Fibroblast of skin of right biceps (primary cell): Measurements from ENCODE around the gene PAIP2.
"Not testable (repeated sequence)": the region's sequence is repeated elsewhere in the genome, so short reads cannot be mapped to it uniquely, and the experiment has no call there.

Source experiments
- DNase-seq: peaks from one replicate; pipeline ENCODE4 v3.0.0-alpha.2; 2013

PAIP2 gene

DNA sequence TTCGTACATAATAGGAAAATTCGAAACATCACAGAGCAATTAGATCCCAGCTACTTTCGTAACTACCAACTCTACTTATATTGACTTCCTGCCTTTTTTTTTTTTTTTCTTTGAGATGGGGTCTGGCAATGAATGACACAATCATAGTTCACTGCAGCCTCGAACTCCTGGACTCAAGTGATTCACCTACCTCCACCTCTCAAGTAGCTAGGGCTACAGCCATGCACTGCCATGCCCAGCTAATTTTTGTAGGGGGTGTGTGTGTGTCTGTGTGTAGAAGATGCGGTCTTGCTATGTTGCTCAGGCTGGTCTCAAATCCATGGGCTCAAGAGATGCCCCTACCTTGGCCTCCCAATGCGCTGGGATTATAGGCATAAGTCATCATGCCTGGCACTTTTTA, 5.8 kb upstream of the PAIP2 start:
- DNase-seq: peak; percentile 14

DNA sequence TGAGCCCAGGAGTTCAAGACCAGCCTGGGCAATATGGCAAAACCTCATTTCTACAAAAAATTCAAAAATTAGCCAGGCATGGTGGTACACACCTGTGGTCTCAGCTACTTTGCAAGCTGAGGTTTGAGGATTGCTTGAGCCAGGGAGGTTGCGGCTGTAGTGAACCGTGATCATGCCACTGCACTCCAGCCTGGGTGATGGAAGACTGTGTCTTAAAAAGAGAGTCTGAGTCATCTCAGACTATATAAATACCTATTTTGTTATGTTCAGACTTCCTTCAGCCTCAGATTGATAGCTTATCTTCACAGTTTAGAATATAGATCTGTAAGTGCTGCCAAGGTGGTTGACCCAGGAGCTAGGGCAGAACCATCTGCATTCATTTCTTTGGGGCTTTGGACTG, 1.6 kb upstream of the PAIP2 start:
- DNase-seq: no peak

DNA sequence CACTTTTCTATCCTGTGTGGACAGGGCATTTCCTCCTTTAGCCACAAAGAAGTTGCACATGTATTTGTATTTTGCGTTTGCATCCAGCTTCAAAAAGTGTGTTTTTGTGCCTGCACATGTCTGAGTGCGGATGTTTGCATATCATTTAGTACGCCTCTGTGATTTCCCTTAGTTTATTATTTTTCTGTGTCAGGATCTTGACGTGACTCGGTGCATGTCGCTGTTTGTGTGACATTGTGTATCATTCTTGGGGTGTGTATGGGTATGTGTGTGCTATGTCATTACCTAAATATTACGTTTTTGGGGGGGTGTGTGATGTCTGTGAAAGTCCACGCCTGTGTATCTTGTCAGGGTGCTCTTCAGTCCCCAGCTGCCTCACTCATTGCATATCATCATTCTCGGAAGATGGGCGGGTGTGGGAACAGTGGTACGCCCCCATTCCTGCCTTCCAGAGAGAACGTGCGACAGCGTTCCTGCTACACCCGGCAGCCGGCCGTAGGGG, 416 bp upstream of the PAIP2 start:
- no peak for DNase-seq

DNA sequence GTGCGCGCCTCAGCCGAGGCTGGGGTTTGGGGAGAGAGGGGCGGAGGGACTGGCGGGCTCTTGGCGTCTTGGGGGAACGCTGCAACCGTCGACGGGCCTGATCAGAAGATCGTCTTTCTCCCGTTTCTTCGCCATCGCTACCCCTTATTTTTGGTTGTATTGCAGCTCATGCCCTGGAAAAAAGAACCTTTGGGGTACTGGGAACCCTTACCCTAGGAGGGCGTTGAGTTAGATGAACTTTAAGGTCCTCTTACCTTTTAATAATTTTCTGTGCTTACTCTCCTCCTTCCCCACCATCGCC, 719 bp downstream of the PAIP2 start:
- DNase-seq: no peak

DNA sequence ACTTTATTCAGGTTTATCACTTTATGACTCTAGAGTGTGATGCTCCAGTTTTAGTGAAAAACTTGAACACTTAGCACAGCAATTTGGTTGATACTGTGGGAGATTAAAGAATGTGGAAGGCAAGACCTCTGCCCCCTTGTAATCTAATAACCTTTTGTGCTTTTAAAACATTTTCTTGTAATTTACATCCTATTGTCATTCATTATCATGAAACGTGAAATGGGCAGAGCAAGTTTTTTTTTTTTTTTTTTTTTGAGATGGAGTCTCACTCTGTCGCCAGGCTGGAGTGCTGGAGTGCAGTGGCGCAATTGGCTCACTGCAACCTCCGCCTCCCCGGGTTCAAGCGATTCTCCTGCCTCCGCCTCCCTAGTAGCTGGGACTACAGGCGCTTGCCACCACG, 1.8 kb downstream of the PAIP2 start:
- no peak for DNase-seq

DNA sequence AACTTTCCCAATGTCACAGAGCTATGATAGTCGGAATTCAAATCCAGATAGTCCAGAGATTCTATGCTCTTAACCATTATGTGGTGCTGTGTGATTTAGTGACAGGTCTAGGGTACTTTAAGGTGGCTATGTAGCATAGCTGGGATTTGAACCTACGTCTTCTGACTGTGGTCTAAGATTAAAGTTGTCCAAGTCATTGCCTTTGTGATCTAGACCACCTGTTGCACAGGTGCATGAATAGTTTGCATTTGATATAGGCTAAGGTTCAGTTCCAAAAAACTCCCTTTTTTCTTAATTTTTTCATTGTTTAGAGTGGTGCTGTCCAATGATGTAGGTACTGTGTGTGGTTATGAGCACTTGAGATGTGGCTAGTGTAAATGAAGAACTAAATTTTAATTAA, 2.5 kb downstream of the PAIP2 start:
- DNase-seq: no peak

DNA sequence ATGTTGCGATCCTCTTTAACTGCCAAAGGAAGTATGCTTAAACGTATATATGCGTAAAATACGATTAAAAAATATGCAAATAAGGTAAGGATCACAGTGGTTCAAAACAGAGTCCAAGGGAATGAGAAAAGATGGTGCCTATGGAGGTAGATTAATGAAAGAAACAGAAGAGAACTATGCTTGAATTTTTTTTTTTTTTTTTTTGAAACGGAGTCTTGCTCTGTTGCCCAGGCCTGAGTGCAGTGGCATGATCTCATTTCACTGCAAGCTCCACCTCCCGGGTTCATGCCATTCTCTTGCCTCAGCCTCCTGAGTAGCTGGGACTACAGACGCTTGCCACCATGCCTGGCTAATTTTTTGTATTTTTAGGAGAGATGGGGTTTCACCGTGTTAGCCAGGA, 3.8 kb downstream of the PAIP2 start:
- not testable (repeated sequence) for DNase-seq

DNA sequence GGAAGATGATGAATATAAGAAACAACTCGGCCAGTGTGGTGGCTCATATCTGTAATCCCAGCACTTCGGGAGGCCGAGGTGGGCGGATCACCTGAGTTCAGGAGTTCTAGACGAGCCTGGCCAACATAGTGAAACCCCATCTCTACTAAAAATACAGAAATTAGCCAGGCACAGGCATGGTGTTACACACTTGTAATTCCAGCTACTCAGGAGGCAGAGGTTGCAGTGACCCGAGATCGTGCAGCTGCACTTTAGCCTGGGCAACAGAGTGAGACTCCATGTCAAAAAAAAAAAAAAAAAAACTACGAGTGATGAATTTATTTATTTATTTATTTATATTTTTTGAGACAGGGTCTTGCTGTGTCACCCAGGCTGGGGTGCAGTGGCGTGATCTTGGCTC, 6.2 kb downstream of the PAIP2 start:
- DNase-seq: not testable (repeated sequence)

DNA sequence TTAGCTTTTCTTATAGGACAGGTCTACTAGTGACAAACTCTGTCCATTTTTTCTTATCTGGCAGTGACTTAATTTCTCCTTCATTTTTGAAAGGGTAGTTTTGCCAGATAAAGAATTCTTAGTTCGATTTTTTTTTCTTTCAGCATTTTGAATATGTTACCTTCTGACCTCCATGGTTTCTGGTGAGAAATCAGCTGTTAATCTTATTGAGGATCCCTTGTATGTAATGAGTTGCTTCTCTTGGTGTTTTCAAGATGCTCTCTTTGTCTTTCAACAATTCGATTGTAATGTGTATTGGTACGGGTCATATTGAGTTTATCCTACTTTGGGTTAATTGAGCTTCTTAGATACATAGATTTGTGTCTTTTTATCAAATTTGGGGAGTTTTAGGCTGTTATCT, 12.5 kb downstream of the PAIP2 start:
- no peak for DNase-seq

DNA sequence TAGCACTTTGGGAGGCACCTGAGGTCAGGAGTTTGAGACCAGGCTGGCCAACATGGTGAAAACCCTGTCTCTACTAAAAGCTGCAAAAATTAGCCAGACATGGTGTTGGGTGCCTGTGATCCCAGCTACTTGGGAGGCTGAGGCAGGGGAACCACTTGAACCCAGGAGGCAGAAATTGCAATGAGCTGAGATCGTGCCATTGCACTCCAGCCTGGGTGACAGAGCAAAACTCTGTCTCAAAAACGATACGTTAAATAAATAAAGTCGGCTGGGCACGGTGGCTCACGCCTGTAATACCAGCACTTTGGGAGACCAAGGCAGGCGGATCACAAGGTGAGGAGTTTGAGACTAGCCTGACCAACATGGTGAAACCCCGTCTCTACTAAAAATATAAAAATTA, 14.2 kb downstream of the PAIP2 start:
- DNase-seq: not testable (repeated sequence)

DNA sequence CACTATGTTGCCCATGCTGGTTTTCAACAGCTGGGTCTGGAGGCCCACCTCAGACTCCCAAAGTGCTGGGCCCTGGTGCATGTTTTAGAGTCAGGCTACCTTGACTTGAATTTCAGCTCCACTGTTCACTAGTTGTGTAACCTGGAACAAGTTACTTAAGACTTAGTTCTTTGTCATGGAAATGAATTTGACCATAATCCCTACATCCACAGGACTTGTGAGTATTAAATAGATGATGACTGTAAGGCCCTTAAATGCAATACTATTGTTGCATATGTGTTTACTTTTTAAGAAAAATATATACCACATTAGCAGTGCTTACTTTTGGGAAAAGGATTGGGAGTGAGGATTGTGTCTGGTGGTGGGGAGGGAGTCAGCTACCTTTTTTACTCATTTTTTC, 16.4 kb downstream of the PAIP2 start:
- no peak for DNase-seq

DNA sequence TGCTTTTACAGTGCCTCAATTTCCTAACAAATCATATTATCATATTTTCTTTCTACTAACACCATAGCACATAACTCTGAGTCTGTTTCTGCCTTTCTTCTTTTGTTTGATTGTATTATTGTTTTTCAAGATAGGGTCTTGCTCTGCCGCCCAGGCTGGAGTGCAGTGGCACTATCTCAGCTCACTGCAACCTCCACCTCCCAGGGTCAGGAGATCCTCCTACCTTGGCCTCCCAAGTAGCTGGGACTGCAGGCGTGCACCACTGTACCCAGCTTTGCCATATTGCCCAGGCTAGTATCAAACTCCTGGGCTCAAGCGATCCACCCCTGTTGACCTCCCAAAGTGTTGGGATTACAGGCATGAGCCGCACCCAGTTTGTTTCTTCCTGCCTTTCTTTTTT, 18.7 kb downstream of the PAIP2 start:
- no peak for DNase-seq

DNA sequence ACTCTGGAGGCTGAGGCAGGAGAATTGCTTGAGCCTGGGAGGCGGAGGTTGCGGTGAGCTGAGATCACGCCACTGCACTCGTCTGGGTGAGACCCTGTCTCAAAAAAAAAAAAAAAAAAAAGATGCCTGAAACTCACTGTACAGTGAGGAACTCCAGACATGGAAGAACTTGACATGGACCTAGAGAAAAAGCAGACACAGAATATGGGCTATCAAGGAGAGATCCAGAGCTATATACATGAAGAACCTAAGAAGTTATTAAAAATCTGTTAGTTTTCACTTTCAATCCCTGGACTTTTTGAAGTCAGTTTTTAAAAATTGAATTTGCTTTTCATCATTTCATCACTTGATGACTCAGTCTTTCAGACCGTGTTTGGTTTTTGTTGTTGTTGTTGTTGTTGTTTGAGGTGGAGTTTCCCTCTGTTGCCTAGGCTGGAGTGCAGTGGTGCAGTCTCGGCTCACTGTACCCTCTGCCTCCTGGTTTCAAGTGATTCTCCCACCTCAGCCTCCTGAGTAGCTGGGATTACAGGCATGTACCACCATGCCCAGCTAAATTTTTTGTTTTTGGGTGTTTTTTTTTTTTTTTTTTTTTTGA, 20.3 kb downstream of the PAIP2 start:
- no peak for DNase-seq

DNA sequence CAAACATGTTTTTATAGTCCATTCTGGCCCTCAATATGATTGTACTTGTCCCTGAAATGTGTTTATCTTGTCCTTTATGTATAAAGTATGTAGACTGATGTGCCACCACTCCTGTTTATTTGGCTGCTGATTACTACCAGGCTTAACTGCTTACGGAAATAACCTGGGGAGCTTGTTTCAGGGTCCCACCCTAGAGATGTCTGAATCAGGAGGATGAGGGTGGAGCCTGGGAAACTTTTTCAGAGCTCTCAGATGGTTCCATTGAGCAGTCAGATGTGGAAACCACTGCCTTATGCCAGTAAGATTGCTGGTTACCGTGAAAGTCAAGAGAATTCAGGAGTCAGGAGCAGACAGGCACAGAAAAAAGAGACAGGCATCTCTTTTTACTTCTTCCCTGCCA, 22.3 kb downstream of the PAIP2 start:
- no peak for DNase-seq

DNA sequence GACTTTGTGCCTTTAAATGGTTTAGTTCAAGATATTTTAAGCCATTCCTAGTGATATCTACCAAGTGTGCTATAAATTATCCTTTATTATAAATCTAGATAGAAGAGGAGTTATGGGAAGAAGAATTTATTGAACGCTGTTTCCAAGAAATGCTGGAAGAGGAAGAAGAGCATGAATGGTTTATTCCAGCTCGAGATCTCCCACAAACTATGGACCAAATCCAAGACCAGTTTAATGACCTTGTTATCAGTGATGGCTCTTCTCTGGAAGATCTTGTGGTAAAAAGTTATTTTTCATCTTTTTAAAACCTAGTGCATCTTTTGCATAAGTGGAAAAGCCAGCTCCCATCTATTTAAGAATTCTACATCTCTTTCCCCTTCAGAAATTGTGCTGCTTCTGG, 22.8 kb downstream of the PAIP2 start:
- DNase-seq: no peak

DNA sequence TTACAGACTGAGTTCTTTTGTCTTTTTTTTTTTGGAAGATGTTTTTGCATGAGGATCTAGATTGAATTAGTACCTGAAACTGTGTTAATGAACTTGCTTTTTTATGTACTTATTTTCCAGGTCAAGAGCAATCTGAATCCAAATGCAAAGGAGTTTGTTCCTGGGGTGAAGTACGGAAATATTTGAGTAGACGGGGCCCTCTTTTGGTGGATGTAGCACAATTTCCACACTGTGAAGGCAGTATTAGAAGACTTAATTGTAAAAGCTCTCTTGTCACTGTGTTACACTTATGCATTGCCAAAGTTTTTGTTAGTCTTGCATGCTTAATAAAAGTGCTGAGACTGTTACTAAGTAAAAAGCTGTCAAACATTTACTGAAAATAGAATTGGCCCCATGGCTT, 27.0 kb downstream of the PAIP2 start:
- peak; percentile 10 for DNase-seq

DNA sequence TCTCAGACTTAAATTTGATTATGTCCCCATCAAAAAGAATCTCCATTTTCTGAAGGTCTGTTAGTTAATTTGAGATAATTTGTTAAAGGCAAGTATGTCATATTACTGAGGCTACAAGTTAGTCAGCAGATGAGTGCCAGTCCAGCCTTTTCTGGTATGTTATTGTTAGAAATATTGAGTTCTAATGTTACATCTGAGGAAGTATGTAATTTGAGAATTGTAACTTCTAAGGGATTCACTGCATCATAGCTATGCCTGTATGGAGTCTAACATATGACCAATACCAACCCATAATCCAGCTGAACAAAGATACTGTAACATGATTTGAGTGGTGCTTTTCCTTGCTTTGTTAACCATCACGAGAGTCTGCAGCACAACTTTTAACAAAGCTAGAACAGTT, 27.5 kb downstream of the PAIP2 start:
- peak; percentile 66 for DNase-seq

DNA sequence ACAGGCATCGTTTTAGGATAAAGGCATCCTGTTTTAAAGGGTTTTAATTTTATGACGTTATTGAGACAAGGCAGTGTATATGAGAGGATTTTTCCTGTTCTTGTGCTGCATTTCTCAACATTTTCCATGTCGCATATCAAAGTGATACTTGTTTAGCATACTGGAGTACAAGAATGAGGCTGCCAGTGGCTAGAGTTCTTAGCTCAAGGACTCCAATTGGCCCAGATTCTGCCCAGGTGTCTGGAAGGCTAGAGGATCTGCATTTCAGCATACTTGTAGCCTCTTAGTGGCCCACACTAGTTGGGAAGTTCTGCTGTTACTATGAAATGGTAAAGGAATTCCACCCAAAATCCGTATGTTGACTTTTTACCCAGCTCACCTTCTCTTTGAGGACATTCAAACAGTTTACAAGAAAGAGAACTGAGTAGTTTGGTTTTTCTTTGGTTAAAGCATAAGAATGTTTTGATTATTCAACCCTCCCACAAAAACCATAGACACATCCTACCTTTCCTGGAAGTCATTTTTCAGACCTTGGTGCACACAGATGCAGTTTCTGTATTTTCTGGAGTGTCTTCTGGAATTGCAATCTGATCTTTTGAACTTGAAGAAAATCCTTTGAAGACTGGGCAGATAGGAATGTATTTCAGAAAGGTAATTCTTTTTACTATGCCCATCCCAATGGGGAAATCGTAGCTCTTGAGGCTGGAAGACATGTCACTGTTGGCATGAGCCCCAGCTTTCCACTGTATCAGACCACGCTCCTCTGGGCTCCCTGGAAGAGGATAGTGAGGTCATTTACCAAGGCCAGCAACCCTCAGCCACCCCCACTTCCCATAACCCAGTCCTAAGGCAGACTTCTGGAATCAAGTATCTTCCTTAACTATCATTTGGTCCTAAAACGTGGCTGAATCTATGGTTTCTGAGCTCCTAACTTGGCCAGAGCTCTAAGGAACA, 30.1 kb downstream of the PAIP2 start:
- no peak for DNase-seq

DNA sequence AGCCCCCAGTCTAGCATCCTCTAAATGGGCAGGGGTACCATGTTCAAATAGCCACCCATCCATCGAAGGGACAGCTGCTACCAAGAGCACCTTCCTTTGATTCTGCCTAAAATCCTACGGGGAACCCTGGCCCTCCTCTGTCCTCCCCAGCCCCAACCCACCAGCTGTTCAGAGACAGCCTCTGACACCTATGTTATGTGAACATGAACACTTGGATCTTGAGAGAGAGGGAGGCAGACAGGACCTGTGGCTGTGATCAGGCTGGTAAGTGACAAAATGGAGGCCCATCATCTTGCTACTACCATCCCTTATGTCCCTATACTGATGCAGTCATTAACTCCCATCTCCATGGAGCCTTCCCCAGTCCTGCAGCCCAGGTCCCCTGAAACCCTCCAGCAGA, 33.3 kb downstream of the PAIP2 start:
- no peak for DNase-seq

DNA sequence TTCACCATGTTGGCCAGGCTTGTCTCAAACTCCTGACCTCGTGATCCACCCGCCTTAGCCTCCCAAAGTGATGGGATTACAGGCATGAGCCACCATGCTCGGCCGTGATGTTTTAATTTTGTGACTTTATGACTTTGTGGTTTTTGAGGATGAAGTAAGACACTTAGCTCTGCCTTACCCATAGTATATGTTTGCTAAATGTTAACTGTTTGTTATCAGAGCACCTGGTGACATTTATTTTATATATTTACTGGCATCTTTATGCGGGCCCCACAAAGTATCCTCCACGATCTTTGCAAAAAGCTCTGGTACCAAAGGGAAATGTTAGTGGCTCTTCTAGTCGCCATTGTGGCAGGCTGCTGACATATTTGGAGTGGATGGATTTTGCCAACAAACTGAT, 34.7 kb downstream of the PAIP2 start:
- no peak for DNase-seq

DNA sequence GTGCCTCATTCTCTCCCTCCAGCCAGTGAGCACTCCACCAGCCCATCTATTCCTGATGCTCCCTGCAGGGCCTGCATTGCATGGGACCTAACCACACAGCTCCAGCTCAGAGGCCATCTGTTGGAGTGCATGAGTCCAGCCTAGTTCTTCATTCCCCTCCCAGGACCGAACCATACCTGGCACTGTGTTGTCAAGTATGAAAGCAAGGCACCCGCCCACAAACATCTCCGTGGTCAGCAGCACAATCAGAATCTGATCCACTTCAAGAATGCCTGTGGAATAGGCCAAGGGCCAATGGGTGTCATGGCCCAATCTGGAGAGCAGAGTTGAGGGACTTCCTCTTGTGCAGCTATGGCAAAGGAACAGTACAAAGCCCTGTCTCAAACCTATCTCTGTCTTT, 35.6 kb downstream of the PAIP2 start:
- no peak for DNase-seq

DNA sequence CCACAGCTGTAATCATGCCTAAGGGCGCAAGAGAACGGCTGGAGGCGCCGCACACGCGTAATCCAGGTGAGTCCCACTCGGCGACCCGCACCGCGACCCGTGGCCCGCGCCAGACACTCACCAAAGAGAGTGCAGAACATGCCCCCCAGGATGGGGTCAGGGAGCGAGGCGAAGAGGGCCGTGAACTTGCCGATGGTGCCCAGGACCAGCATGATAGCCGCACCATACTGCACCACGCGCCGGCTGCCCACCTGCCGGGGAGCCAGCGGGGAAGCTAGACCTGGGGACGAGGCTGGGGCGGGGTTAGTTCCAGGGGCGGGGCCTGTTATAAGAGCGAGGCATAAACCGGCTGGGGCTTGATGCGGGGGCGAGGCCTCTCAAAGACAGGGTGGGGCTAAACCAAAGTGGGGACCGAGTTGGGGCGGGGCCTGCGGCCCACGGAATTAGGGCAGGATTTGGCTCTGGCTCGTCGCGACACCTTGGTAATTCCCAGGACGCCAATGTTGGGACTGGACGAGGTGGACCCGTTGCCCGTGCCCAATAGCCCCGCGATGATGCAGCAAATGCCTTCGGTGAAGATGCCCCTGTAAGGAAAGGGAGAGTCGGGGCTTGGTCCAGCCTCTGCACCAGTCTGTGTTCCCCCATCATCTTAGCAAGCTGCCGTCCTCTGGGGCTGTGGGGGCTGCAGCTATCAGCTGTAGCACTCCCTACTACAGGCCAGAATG, 36.6 kb downstream of the PAIP2 start:
- no peak for DNase-seq

DNA sequence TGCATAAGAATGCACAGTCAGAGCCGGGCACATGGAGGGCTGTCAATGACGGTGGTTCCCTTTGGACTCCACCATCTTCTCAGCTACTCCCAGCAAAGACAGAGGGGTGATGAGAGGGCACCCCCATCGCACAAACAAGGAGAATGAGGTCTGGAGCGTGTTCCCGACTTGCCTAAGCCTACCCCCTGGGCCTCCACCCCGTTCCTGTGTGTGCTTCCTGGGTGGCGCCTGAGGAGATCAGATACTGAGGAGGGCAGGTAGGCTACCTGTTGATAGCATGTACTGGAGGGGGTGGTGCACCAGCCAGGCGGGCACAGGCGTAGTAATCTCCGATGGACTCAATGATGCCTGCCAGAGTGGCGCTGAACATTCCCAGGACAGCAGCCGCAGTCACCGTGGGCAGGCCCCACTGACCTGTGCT, 37.3 kb downstream of the PAIP2 start:
- DNase-seq: no peak
